Activated CD4-positive, alpha-beta T cell treated with anti-CD3 and anti-CD28 coated beads, Interleukin-2, Interleukin-4, amounts not matched to agents 100 ng/mL and 50 ng/mL, durations not matched to agents 16 hours and 8 hours (primary cell): ENCODE data around the gene ZDHHC13.
A peak's percentile ranks its signal among the peaks of the same experiment; 100 is the strongest.

Source experiments
- DNase-seq: peaks from one replicate; pipeline ENCODE4 v3.0.0-alpha.2; 2020; ENCODE audit warnings: low spot score

The ZDHHC13 gene, protein sequence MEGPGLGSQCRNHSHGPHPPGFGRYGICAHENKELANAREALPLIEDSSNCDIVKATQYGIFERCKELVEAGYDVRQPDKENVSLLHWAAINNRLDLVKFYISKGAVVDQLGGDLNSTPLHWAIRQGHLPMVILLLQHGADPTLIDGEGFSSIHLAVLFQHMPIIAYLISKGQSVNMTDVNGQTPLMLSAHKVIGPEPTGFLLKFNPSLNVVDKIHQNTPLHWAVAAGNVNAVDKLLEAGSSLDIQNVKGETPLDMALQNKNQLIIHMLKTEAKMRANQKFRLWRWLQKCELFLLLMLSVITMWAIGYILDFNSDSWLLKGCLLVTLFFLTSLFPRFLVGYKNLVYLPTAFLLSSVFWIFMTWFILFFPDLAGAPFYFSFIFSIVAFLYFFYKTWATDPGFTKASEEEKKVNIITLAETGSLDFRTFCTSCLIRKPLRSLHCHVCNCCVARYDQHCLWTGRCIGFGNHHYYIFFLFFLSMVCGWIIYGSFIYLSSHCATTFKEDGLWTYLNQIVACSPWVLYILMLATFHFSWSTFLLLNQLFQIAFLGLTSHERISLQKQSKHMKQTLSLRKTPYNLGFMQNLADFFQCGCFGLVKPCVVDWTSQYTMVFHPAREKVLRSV

DNA sequence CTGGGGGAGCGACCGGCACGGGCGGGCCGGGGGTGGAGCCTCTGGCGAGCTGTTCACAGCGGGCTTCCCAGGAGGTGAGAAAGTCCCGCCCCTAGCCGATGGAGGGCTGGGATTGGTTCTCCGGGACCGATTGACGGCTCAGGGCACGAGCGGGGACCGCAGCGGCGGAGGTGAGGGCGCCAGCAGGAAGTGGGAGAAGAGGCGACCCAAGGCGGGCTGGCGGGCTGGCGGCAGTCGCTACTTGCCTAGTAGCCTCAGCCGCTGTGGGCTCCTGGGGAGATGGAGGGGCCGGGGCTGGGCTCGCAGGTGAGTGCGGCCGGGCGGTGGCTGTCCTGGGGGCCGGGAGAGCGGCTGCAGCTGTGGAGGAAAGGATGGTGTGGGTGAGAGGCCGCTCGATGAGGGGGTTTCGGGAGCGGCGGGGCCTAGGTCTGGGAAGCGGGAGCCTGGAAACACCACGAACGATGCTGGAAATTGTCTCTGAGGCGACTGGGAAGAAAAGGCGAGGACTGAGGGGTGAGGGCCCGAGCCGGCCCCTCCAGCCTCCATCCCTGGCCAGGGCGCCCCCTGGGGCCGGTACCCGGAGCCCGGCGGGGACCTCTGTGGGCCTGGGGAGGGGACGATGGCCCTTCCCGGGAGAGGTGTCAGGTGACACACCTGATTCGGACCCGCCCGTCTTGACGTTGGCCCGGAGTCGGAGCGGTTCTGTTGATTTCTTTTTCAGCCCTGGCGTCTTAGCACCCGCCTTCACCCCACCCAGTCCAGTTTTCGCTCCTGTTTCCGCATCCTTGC lies at the start of gene ZDHHC13:
ZDHHC13 (plus strand) TSS at position 198 of the 789 bp plus-strand sequence; CDS start at position 280, 82 bp downstream.
- peak; percentile 97 for DNase-seq

DNA sequence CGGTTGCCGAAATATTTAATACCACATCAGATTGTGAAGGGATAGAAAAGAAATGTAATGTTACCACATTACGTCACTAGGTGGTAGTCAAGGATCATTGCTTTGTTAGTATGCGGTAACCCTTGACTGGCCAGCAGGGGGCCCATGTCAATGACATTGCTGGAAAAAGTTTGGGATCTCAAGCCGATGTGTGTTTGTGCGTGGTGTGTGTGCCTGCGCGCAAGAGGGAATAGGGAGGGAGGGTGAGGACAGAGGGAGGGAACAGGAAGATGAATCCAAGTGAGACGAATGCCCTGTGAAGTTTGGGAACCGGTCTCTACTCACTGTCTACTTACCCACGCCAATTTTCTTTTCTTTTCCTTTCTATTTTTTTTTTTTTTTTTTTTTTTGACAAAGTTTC lies 45.7 kb upstream of the ZDHHC13 start:
- peak; percentile 73 for DNase-seq

DNA sequence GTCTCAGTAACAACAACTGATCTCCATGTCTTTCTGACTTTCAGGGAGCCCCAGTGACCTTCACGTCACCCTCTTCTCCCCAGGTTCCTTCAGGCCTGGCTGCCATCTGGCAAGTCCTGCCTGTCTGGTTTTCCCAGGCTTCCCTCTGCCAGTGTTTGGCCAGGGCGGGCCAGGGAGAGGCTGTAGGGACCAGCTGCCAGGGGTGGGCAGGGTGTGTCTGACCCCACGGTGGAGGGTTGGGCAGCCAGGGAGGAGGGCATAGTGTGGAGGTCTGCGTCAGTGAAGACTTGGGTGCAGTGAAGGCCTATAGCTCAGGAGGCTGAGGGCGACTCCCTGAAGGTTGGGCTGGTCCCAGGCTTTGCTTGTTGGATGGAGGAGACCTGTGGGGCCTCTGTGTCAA lies 44.5 kb upstream of the ZDHHC13 start:
- no peak for DNase-seq

- DNase-seq = no peak
Measured at GRCh38 chr11:19073454-19074415, 43.2 kb upstream of the ZDHHC13 start.

DNA sequence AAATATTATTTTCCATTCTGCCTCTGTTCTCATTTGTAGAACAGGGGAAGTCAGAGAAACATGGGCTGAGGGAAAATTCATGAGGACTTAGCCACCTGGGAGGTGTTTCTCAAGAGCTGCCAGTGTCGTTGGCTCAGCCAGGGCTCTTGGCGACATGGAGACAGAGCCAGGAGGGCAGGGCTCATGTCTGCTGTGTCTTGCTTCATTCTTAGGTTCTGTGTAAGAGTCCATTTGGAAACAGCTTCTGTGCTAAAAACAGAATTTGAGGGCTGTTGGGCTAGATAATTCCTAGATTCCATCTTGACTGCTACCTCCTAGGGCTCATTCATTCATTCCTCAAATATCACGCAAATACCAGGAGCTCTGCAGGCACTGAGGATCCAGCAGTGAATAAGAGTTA lies 41.3 kb upstream of the ZDHHC13 start:
- DNase-seq = no peak

DNA sequence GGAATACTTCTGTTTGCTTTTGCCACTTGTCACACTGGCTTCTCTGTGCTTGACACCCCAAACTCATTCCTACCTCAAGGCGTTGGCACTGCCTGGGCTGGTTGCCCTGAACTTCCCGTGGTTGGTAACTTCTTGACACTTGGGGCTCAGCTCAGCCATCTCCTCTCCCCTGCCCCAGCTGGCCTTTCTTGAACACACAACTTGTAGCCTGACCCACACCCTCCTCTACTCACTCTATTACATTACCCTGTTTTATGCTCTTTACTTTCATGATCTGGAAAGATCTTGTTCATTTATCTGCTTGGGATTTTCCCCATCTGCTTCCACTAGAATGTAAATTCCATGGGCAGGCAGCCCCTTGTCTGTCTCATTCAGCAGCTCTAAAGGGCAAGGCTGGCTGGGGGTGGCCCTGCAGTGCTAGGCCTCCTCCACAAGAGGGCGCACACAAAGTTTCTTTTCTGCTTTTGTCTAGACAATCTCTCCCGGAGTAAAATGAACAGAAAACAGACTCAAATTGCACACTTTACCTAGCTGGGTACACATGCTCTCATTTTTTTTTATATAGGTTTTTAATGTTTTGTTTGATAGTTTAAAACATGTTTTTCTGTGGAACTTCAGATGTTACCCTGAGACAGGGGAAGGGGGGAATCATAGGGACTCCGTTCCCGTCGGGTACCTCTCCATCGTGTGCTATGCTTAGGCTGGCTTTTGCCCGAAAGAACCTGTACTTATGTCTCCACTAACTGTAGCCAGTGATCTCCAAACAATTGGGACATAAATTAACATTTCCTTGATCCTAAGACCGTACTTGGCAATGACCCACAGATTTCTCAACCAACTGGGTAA lies 40.0 kb upstream of the ZDHHC13 start:
- DNase-seq = peak; percentile 58

DNA sequence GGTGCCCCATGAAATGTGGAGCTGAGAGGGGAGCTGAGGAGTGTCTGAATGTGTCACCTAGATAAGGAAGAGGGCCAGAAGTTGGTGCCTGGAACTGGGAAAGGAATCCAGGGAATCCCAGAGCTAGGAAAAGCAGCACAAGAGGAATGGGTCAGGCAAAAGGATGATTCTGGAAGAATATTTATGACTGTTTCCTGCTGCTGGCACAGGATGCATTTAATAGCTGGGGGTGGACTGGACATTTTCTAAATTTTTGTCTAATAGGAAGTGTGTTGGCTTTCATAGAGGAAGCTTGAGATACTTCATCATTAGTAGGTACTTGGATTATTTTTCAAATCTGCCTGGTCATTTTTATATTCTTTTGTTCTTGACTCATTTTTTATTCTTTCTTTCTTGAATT lies 39.0 kb upstream of the ZDHHC13 start:
- DNase-seq = no peak

DNA sequence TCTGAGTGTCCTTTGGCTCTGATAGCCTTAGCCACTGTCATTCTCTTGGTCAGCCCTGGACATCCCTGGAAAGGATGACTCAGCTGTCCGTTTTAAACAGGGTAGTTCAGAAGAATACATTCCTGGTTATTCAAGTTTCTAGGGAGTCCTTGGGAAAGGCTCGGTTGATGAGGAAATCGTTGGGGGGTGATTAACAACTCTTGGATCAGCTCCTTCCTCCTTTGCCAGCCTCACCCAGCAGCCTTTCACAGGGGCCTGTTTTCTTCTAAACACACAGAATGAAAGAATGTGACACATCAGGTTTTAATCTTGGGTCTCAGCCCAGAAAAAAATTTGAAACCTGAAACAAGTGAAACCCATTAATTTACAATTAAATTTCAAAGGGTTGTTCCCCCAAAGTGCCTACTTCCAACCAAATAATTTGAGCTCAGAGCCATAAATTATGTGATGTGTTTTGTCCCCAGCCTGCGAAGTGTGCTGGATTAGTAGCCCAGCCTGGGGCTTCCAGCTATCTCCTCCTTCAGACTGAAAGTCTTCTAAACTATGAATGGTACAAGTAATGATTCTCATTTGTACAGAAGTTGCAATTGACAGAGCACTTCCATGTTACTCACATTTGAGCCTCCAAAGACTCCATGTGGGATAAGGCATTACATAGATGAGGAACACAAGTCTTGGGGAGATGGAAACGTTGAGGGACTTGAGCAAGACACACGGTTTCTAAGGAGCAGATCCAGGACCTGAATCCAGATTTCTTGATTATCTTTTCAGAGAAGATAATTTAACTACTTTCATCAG lies 37.1 kb upstream of the ZDHHC13 start:
- no peak for DNase-seq

DNA sequence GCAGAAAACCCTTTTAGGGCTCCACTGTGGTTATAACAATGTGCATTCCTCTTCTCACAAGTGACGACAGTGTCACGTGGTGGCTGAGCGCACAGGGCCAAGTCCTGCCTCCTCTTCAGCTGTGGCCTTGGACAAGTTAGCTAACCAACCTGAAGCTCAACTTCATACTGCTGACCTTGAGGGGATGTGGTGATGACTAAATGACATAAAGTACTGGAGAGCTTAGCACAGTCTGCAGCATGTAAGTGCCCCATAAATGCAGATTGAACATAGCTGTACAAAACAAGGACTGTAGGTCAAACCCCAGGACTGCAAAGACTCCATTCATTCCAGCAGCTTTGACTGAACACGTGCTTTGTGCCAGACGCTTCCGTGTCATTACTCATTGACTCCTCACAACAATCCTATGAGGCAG lies 36.4 kb upstream of the ZDHHC13 start:
- no peak for DNase-seq

GRCh38 chr11:19083166-19083565 lies 33.8 kb upstream of the ZDHHC13 start:
- DNase-seq = no peak

- no peak for DNase-seq
Measured at GRCh38 chr11:19084661-19085315, 32.2 kb upstream of the ZDHHC13 start.

- no peak for DNase-seq
Measured at GRCh38 chr11:19087658-19088057, 29.3 kb upstream of the ZDHHC13 start.

DNA sequence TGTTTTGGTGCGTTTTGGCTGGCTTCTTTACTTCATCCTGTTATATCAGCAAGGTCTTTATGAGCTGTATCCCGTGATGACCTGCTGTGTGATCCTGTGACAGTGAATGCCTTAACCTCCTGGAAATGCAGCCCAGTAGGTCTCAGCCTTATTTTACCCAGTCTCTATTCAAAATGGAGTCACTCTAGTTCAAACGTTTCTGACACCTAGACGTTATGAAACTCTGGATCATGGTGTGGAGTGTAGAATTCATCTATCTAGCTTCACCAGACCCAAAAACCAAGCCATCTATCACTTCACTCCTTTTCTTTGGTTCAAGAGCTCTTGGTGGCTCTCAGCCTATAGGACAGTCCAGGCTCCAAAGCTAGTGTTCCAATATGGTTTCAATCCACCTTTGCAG lies 28.2 kb upstream of the ZDHHC13 start:
- no peak for DNase-seq

- no peak for DNase-seq
Measured at GRCh38 chr11:19089421-19089820, 27.5 kb upstream of the ZDHHC13 start.

GRCh38 chr11:19091366-19091765 lies 25.6 kb upstream of the ZDHHC13 start:
- no peak for DNase-seq

DNA sequence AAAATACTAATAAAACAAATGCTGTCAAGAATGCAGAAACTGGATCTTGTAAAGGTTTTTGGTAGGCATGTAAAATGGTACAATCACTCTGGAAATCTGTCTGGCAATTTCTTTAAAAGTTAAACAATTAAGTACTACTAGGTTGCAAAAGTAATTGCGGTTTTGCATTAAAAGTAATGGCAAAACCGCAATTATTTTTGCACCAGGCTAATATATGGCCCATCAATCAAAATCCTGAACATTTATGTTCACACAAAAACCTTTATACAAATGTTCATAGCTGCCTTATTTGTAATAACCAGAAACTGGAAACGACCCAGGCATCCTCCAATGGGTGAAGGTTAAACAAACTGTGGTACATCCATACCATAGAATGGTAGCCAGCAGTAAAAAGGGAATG lies 24.6 kb upstream of the ZDHHC13 start:
- no peak for DNase-seq

- DNase-seq = no peak
Measured at GRCh38 chr11:19092850-19093249, 24.1 kb upstream of the ZDHHC13 start.

DNA sequence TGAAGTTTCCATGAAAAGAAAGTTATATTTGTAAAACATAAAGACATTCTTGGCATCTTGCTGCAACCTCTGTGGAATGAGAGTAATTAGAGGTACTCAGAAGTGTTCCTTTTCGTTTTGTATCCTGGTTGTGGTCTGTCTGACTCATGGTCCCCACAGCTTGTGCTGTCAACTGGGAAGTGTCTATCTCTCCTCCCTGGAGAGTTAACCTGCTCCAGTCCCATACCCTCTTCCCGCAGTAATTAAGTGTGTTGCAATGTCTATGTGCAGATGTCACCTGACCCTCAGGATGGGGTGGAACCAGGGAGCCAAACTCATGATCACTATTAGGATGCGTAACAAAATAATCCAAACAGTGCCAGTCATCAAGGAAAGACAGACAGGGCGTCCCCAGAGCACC lies 23.0 kb upstream of the ZDHHC13 start:
- no peak for DNase-seq

DNA sequence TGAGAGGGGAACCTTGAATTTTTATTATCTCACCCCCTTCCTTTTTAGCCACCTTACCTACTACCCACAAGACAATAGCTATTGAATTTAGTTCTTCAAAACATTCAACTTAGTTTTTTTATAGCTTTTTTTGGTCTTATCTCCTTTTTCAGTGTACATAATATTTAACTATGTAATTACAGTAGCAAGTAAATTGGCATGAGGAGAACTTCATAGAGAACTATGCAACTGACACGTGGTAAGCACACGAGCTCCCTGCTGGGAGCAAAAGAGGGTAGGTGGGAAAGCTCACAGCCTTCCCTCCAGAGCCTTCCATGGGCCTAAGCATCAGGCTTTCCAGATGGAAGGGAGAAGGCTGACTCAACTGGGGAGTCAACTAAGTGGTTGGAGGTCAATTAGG lies 22.1 kb upstream of the ZDHHC13 start:
- no peak for DNase-seq
